ENCODE results near the gene TRIM4.

TRIM4 gene

DNA sequence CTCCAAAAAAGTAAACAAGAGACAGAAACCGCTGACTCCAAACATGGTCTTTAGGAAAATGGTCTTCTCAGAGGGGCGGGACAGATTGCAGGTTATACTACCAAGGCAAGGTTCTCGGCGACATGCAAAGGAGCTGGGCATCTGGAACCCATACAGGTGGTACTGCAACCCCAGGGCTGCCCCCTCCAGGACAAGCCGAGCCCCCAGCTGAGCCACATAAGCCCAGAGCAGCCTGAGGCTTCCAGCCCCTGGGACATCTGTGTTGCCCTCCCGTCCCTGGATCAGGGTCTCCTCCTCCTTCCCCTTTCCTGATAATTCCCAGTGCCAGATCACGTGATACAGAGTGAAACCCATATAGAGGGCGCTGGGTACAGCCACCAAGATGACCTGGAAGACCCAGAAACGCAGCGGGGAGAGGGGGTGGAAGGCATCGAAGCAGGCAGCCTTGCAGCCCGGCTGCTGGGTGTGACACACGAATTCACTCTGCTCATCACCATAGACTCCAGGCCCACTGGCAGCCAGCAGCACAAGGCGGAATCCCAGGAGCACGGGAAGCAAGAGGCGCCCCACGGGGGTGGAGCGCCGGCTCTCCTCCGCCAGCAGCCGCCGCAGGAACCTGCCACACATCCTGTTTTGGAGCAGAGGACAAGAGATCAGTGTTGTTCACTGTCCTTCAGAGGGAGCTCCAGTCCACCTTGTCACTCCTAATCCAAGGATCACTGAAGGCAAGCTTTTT, 9.8 kb upstream of the TRIM4 start, which contains the start of gene GJC3 (continued):
- TF ChIP-seq, protein P1, sequence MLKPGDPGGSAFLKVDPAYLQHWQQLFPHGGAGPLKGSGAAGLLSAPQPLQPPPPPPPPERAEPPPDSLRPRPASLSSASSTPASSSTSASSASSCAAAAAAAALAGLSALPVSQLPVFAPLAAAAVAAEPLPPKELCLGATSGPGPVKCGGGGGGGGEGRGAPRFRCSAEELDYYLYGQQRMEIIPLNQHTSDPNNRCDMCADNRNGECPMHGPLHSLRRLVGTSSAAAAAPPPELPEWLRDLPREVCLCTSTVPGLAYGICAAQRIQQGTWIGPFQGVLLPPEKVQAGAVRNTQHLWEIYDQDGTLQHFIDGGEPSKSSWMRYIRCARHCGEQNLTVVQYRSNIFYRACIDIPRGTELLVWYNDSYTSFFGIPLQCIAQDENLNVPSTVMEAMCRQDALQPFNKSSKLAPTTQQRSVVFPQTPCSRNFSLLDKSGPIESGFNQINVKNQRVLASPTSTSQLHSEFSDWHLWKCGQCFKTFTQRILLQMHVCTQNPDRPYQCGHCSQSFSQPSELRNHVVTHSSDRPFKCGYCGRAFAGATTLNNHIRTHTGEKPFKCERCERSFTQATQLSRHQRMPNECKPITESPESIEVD (tag by site-specific recombination; IDR thresholded peaks at IDR 0.05), result no peak
- TF ChIP-seq ZBTB7A (tag by site-specific recombination; IDR thresholded peaks at IDR 0.05; ENCODE audit: low read depth) (no peak), ZNF600 (tag by site-specific recombination; IDR thresholded peaks at IDR 0.05) (peak; percentile 92)

DNA sequence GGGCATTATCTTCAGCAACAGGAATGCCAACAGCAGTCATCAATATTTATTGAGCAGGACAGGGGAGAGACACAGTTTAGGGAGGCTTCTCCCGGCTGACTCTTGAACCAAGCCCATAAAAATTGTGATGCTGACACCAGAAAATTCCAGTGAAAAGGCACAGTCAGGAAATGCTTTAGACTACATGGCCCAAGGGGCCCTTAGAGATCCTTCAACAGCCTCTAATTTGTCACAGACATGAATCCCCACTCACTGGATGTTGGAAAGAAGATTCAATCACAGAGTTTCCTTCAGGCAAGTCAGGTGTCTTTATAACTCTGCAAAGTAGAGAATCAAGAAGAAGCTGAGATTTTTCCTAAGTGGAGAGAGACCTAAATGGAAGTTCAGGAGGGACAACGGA, 8.9 kb upstream of the TRIM4 start:
- Histone ChIP-seq H3K4me3 (ENCODE audit: low read depth, low read length) (no peak overlapping the region), H3K27ac (ENCODE audit: extremely low read depth, low read depth, low read length) (no peak overlapping the region), H3K4me1 (ENCODE audit: control insufficient read depth, insufficient read depth, low read length) (no peaks in the 10 kb centered on the region), H3K36me3 (ENCODE audit: control insufficient read depth in 2 of 2, insufficient read depth in 1 of 2, low read length in 2 of 2) (no peaks in the 10 kb centered on the region), H3K9me3 (ENCODE audit: control insufficient read depth, insufficient read depth, low read depth, low read length) (no peaks in the 10 kb centered on the region)
- TF ChIP-seq, protein P2, sequence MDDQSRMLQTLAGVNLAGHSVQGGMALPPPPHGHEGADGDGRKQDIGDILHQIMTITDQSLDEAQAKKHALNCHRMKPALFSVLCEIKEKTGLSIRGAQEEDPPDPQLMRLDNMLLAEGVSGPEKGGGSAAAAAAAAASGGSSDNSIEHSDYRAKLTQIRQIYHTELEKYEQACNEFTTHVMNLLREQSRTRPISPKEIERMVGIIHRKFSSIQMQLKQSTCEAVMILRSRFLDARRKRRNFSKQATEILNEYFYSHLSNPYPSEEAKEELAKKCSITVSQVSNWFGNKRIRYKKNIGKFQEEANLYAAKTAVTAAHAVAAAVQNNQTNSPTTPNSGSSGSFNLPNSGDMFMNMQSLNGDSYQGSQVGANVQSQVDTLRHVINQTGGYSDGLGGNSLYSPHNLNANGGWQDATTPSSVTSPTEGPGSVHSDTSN (CRISPR knock-in tag; IDR thresholded peaks at IDR 0.05), result no peak
- TF ChIP-seq MZF1 (tag by site-specific recombination; IDR thresholded peaks at IDR 0.05; ENCODE audit: borderline replicate concordance), result peak; percentile 68; the same call in 1 of the 2 replicates
- ChIA-PET POLR2A (interaction anchor here (0.9 kb wide), 1 partner anchor 9 kb away, joined by 3 read pairs; no protein-coding TSS in a partner anchor), CTCF (interaction anchor here (1.0 to 1.8 kb wide), 3 partner anchors 8 to 51 kb away, joined by 3 to 5 read pairs (median 3); no protein-coding TSS in a partner anchor)

DNA sequence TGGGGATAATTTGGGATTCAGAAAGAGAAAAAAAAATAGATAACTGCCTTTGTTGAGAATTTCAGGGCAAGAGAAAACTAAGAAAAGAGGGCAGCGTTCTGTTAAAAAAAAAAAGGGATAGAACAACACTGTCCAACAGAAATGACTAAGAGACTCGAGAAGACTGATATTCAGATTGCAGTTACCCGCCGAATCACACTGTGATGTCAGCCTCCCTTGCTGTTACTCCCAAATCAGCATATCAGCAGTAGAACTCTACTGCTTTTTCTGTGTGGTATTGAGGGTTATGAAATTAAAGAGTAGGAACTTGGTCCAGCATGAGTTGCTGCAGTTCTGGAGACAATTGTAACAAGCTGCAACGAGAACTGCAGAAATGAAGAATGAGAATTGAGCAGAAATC, 8.2 kb upstream of the TRIM4 start:
- Histone ChIP-seq H3K36me3 (ENCODE audit: control insufficient read depth in 2 of 2, insufficient read depth in 1 of 2, low read length in 2 of 2) (no peaks in the 10 kb centered on the region), H3K4me1 (ENCODE audit: control insufficient read depth, insufficient read depth, low read length) (no peaks in the 10 kb centered on the region), H3K4me3 (ENCODE audit: low read depth, low read length) (no peak overlapping the region), H3K9me3 (ENCODE audit: control insufficient read depth, insufficient read depth, low read depth, low read length) (no peaks in the 10 kb centered on the region), H3K27ac (ENCODE audit: extremely low read depth, low read depth, low read length) (no peak overlapping the region)
- POLR2A ChIA-PET, result interaction anchor here (0.9 kb wide), 1 partner anchor 9 kb away, joined by 3 read pairs; no protein-coding TSS in a partner anchor
- CTCF ChIA-PET, result interaction anchor here (0.7 to 1.8 kb wide), 2 partner anchors 10 to 201 kb away, joined by 5 to 7 read pairs; no protein-coding TSS in a partner anchor
- TF ChIP-seq ZBTB20 (tag by site-specific recombination; IDR thresholded peaks at IDR 0.05) (peak; percentile 73), OSR2 (tag by site-specific recombination; IDR thresholded peaks at IDR 0.05) (no peak)

DNA sequence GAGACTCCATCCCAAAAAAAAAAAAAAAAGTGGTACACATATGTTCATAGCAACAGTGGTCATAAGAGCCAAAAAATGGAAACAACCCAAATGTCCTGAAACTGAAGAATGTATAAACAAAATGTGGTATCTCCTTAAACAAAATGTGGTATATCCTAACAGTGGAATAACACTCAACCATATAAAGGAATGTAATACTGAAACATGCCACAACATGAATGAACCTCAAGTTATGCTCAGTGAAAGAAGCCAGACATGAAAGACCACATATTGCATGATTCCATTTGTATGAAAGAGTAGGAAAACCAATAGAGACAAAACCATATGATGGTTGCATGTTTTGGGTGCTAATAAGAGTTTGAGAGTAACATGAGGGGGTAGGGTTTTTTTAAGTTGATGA, 7.0 kb upstream of the TRIM4 start:
- ChIA-PET POLR2A (no interaction called here), CTCF (no interaction called here)
- Histone ChIP-seq H3K36me3 (ENCODE audit: control insufficient read depth in 2 of 2, insufficient read depth in 1 of 2, low read length in 2 of 2) (peaks cover 0 to under 1% of the 10 kb centered on the region in 2 experiments; a peak in 1 of 3 replicates), H3K9me3 (ENCODE audit: control insufficient read depth, insufficient read depth, low read depth, low read length) (no peaks in the 10 kb centered on the region), H3K4me3 (ENCODE audit: low read depth, low read length) (no peak overlapping the region), H3K27ac (ENCODE audit: extremely low read depth, low read depth, low read length) (no peak overlapping the region), H3K4me1 (ENCODE audit: control insufficient read depth, insufficient read depth, low read length) (no peaks in the 10 kb centered on the region)
- TF ChIP-seq ZNF311 (tag by site-specific recombination; IDR thresholded peaks at IDR 0.05; ENCODE audit: borderline replicate concordance) (no peak), ZNF549 (tag by site-specific recombination; IDR thresholded peaks at IDR 0.05) (no peak), ZNF626 (tag by site-specific recombination; IDR thresholded peaks at IDR 0.05) (no peak), KLF8 (tag by site-specific recombination; IDR thresholded peaks at IDR 0.05) (no peak), ZFP3 (tag by site-specific recombination; IDR thresholded peaks at IDR 0.05; ENCODE audit: low read depth) (no peak), ZBTB1 (tag by site-specific recombination; IDR thresholded peaks at IDR 0.05) (no peak), GLI4 (tag by site-specific recombination; IDR thresholded peaks at IDR 0.05) (no peak), WT1 (tag by site-specific recombination; IDR thresholded peaks at IDR 0.05) (no peak), ZNF350 (tag by site-specific recombination; IDR thresholded peaks at IDR 0.05) (no peak), ZNF266 (tag by site-specific recombination; IDR thresholded peaks at IDR 0.05; ENCODE audit: low read depth) (no peak), KLF7 (tag by site-specific recombination; IDR thresholded peaks at IDR 0.05; ENCODE audit: borderline replicate concordance) (no peak)
- TF ChIP-seq, protein P3, sequence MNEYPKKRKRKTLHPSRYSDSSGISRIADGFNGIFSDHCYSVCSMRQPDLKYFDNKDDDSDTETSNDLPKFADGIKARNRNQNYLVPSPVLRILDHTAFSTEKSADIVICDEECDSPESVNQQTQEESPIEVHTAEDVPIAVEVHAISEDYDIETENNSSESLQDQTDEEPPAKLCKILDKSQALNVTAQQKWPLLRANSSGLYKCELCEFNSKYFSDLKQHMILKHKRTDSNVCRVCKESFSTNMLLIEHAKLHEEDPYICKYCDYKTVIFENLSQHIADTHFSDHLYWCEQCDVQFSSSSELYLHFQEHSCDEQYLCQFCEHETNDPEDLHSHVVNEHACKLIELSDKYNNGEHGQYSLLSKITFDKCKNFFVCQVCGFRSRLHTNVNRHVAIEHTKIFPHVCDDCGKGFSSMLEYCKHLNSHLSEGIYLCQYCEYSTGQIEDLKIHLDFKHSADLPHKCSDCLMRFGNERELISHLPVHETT (tag by site-specific recombination; IDR thresholded peaks at IDR 0.05), result no peak
- TF ChIP-seq, protein P4, sequence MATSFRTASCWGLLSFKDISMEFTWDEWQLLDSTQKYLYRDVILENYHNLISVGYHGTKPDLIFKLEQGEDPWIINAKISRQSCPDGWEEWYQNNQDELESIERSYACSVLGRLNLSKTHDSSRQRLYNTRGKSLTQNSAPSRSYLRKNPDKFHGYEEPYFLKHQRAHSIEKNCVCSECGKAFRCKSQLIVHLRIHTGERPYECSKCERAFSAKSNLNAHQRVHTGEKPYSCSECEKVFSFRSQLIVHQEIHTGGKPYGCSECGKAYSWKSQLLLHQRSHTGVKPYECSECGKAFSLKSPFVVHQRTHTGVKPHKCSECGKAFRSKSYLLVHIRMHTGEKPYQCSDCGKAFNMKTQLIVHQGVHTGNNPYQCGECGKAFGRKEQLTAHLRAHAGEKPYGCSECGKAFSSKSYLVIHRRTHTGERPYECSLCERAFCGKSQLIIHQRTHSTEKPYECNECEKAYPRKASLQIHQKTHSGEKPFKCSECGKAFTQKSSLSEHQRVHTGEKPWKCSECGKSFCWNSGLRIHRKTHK (tag by site-specific recombination; IDR thresholded peaks at IDR 0.05), result no peak
- TF ChIP-seq, protein P5, sequence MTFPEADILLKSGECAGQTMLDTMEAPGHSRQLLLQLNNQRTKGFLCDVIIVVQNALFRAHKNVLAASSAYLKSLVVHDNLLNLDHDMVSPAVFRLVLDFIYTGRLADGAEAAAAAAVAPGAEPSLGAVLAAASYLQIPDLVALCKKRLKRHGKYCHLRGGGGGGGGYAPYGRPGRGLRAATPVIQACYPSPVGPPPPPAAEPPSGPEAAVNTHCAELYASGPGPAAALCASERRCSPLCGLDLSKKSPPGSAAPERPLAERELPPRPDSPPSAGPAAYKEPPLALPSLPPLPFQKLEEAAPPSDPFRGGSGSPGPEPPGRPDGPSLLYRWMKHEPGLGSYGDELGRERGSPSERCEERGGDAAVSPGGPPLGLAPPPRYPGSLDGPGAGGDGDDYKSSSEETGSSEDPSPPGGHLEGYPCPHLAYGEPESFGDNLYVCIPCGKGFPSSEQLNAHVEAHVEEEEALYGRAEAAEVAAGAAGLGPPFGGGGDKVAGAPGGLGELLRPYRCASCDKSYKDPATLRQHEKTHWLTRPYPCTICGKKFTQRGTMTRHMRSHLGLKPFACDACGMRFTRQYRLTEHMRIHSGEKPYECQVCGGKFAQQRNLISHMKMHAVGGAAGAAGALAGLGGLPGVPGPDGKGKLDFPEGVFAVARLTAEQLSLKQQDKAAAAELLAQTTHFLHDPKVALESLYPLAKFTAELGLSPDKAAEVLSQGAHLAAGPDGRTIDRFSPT (tag by site-specific recombination; IDR thresholded peaks at IDR 0.05), result no peak
